NOMO-1 treated with dmso at 0.1 percent for 144 hours (cell line): ENCODE data around the gene COL2A1.

Experiments used
- DNase-seq: peaks from one replicate; lab custom pipeline; 2025; ENCODE audit not compliant: unreplicated experiment; lab: John Stamatoyannopoulos, UW

Gene COL2A1

GRCh38 chr12:48013287-48013686 is 9.0 kb upstream of the COL2A1 start:
- no peak for DNase-seq

GRCh38 chr12:48012070-48012469 is 7.8 kb upstream of the COL2A1 start:
- no peak for DNase-seq

DNA sequence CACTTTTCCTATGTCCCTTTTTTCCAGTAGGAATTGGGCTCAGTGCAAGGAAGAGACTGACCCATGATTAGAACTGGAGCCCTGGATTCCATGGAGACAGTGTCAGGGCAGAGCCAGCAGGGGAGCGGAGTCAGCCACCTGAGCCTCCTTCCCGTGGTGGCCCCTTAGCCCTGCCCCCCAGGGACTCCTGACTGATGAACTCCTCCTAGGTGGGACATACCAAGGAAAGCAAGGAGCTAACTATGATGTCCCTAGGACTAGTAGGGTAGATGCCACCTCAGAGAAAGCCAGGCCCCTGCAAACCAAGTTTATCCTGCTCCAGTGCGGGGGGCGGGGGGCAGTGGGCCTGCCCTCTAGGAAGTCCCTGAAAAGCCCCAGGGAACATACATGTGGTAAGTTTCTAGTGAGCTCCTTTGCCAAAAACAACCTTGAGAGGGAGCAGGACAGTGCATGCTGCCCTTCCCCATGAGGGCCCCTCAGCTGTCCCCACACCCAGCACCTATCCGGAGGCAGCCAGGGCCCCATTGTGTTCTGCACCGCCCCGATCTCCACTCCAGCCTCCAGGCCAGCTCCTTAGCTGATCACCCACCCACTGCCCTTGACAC is 6.2 kb upstream of the COL2A1 start:
- no peak for DNase-seq

DNA sequence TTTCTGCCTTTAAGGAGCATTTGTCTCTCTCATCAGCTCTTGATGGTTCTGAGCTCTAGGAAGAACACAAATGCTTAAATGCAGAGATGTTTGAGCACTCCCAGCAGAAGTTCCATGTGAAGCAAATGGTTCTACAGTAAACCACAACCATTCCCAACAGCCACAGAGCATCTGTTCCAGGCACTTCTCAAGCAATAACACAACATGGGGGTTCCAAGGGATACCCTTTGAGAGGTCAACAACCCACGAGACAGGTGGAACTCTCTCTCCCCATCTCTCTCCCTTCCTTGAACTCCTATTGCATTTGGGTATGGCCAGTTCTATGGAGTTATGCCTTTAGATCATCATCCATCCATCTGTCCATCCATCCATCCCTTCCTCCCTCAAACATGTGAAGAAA is 5.2 kb upstream of the COL2A1 start:
- DNase-seq: no peak

- no peak for DNase-seq
Measured at GRCh38 chr12:48008950-48009349, 4.7 kb upstream of the COL2A1 start.

GRCh38 chr12:48008349-48008748 is 4.1 kb upstream of the COL2A1 start:
- DNase-seq: no peak

DNA sequence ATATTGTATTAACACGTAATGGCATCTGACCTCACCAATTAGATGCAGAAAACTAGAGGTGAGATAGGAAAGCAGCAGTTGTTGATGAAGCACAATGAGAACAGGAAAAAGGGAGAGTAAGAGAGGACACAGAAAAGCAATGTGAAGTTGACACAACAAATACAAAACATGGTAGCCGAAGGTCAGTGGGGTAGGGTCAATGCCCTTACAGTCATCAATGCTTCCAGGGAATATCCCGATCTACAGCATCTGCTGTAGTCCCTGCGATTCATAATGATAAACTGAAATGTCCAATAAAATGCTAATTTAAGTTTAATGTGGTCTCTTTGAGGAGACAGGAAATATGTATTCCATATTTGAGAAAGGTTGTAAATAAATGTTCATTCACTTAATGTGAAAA is 2.9 kb upstream of the COL2A1 start:
- DNase-seq: no peak

- DNase-seq: no peak
Measured at GRCh38 chr12:48005750-48006021, 1.4 kb upstream of the COL2A1 start.

DNA sequence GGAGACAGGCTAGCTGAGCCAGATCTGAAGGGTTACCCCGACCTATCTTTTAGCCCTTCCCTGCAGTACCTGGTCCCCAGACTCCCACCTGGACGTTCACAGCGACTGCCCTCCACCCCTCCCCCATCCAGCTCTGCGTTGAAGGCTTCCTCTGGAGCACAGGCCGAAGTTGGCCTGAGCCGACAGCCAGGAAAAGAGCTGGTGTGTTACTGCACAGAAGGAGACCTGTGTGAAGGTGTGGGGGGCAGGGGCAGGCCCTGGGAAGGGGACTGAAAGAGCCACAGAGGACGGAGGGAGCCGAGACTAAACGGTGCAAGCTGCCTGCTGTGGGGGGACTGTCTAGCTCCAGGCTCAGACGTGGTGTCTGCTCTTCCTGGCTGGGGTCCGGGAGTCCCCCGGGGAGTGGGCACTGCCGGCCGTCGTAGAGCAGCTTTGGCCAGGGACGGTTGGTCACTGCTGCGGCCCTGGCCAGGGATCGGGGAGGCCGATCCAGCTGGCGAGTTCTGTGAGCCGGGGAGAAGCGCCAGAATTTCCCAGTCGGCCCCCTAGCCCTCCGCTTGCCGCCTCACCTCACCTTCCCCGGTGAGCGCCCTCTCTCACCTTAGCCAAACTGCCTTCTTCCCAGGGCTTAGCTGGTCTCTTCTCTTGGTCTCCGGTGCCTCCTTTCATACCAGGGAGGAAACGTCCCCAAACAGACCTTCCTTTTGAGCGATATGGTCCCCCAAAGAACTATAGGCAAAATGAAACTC is 899 bp upstream of the COL2A1 start:
- DNase-seq: no peak

GRCh38 chr12:48003226-48004052 is 837 bp downstream of the COL2A1 start:
- no peak for DNase-seq

- no peak for DNase-seq
Measured at GRCh38 chr12:48002773-48003218, 1.5 kb downstream of the COL2A1 start.

GRCh38 chr12:48002414-48002730 is 1.9 kb downstream of the COL2A1 start:
- DNase-seq: no peak

GRCh38 chr12:48001505-48002413 is 2.5 kb downstream of the COL2A1 start:
- DNase-seq: no peak

DNA sequence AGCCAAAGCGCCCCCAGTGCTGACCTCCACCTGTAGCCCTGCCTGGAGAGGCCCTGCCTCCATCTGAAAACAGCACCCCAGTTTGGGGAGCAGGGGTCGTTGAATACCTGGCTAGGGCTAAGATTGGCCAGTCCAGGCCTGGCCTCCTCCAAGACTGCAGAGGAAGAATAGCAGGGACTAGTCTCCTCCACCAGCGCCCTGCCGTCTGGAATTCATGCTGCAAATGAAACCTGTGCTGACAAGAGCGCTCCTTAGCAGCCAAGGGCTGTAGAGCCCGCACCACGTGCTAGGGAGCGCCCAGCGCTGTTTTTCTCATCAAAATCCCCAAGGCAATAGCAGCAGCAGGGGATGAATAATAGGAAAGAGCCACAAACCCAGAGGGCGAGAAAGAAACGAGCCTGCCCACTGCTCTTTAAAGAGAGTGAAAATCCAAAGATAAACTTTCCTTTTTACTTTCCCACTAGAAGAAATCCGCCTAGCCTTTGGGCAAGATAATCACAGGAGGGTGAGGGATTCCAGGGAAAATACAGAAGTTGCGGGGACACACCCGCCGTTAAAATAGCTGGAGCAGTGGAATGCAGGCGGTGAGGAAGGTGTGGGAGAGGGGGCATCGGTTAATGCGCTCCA is 3.3 kb downstream of the COL2A1 start:
- no peak for DNase-seq

- DNase-seq: no peak
Measured at GRCh38 chr12:47999816-48000215, 4.5 kb downstream of the COL2A1 start.

DNA sequence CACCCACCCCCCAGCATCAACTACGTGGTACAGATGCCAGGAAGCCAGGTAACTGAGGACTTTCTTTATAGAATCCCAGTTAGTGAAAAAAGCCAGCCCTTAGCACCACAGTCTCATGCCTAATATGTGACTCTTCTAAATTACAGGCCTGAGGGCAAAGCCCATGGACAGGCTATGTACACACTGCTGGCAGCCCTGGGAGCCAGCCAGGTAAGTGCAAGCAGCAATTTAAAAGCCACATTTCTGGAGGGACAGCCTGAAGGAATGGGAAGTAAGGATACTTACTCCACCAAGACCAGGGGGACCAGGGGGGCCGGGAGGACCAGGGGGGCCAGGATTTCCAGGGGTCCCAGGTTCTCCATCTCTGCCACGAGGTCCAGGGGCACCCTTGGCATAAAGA is 7.0 kb downstream of the COL2A1 start:
- DNase-seq: no peak

DNA sequence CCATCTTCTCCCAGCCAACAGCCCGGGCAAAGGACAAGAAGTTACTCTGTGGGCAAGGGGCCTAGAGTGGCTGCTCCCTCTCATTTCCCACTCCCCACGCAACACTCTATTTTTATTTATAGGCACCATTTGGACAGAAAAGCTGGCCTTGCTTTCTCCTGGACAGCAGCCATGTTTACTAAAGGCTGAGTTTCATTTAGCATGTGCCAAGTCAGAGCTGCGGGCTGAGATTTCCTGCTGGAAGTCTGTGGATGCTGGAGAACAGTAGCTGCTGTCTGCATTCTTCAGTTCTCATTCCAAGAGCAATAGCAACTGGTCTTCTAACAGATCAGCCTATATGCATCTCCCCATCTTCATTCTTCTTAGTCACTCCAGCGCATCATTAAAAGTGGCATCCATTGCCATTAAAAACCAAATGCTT is 8.3 kb downstream of the COL2A1 start:
- no peak for DNase-seq

GRCh38 chr12:47993491-47993890 is 10.8 kb downstream of the COL2A1 start:
- DNase-seq: no peak

GRCh38 chr12:47992776-47993175 is 11.5 kb downstream of the COL2A1 start:
- DNase-seq: no peak

GRCh38 chr12:47991106-47992061 is 12.9 kb downstream of the COL2A1 start:
- DNase-seq: no peak
